IPS DF 6.9 (cell line): ENCODE results near the gene GRK2.

ENCODE experiments used
- DNase-seq: peaks from one replicate; pipeline ENCODE4 v3.0.0-alpha.2; 2013; ENCODE audit warnings: low read depth, low spot score
- H3K27ac ChIP-seq: one replicate; pipeline ENCODE4 v1.5.1; 2013; ENCODE audit warnings: low read length, control low read depth
- H3K27me3 ChIP-seq: 2 replicates; pipeline ENCODE4 v1.6.1; 2013; ENCODE audit warnings: mild to moderate bottlenecking, low read length; ENCODE audit not compliant: control insufficient read depth, insufficient read depth
- H3K36me3 ChIP-seq: 2 replicates; pipeline ENCODE4 v1.6.1; 2013; ENCODE audit warnings: low read length; ENCODE audit not compliant: control insufficient read depth, insufficient read depth
- H3K4me1 ChIP-seq: 2 replicates; pipeline ENCODE4 v1.6.1; 2013; ENCODE audit warnings: low read length; ENCODE audit not compliant: control insufficient read depth, insufficient read depth
- H3K4me3 ChIP-seq: 2 replicates; pipeline ENCODE4 v1.5.1; 2013; ENCODE audit warnings: mild to moderate bottlenecking, low read length
- H3K9me3 ChIP-seq: 2 replicates; pipeline ENCODE4 v1.6.1; 2013; ENCODE audit warnings: low read length, inconsistent platforms; ENCODE audit not compliant: control insufficient read depth, insufficient read depth
- WGBS: extraction: QIAGEN DNeasy Blood & Tissue Kit; methylation state at CpG from one replicate; pipeline ENCODE4 v1.1.7; 2013; ENCODE audit warnings: mixed read lengths, missing lambda C conversion rate; ENCODE audit not compliant: insufficient read length, insufficient coverage; 5-methylcytosine and 5-hydroxymethylcytosine counted together

The GRK2 gene

GRCh38 chr11:67262731-67263675 is 3.3 kb upstream of the GRK2 start:
- WGBS: no CpG with 5 or more reads among the region's 22 CpGs
- H3K4me3 ChIP-seq: no peak overlapping the region
- DNase-seq: no peak
- peaks cover 3% of the 10 kb centered on the region; the same call in 1 of the 2 replicates for H3K4me1 ChIP-seq
- no peaks in the 10 kb centered on the region for H3K36me3 ChIP-seq
- H3K27me3 ChIP-seq: no peaks in the 10 kb centered on the region; the same call in 1 of the 2 replicates
- H3K9me3 ChIP-seq: no peaks in the 10 kb centered on the region
- no peak overlapping the region for H3K27ac ChIP-seq

DNA sequence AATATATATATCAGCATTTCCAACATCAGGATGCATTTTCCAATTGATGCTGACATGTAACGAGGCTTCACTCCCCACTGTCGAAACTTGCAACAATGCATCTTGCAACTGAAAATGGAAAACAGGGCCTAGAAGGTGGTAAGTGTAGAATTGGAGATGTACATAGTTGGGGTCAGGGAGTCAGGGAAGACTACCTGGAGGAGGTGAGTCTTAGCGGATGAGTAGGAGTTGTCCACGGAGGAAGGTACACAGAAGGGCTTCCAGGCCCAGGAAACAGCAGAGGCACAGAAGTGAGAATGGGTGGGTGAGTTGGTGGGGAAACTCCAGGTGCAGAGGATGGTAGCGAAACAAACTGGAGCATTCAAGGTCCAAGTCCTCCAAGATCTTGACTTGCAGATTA is 2.0 kb upstream of the GRK2 start:
- no peak overlapping the region for H3K4me3 ChIP-seq
- H3K36me3 ChIP-seq: no peaks in the 10 kb centered on the region
- WGBS: no CpG with 5 or more reads among the region's 5 CpGs
- DNase-seq: no peak
- H3K4me1 ChIP-seq: peaks cover 3% of the 10 kb centered on the region
- no peak overlapping the region for H3K27ac ChIP-seq
- no peaks in the 10 kb centered on the region; the same call in 1 of the 2 replicates for H3K27me3 ChIP-seq
- H3K9me3 ChIP-seq: no peaks in the 10 kb centered on the region

DNA sequence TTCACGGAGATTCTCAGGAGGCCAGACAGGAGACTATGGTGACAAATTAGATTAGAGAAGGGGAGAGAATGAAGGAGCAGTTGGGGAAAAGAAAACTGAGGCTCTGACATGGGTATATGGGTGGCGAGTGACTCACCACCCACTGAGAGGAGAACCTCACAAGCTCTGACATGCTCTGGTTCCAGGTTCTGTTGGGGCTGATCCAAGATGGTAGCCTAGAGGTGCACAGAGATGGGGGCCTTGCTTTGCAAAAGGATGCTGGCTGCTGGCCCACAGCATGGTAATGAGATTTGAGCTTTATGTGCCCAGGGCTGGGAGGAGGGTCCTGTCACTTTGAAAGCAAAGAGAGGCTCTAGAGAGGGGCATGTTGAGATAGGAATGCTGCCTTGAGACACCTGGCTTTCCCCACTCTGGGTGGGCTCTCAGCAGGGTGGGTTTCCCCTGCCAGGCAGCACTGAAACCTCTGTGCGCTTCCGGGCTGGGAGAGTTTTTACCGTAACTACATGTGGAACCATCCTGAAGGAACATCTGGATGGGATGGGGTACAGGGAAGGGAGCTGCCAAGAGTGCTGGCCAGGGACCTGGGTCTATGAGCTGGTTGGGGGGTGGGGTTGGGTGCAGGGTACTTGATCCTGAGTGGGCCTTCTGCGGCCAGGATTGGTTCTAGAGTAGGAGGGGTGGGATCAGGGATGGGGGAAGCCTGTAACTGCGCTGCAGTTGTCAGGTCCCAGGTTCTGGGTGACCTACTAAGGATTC is 1.2 kb upstream of the GRK2 start:
- no peaks in the 10 kb centered on the region for H3K36me3 ChIP-seq
- H3K4me1 ChIP-seq: peaks cover 7% of the 10 kb centered on the region
- no peak for DNase-seq
- no peaks in the 10 kb centered on the region for H3K9me3 ChIP-seq
- no peak overlapping the region for H3K4me3 ChIP-seq
- no CpG with 5 or more reads among the region's 7 CpGs for WGBS
- no peak overlapping the region for H3K27ac ChIP-seq
- no peaks in the 10 kb centered on the region; the same call in 1 of the 2 replicates for H3K27me3 ChIP-seq

DNA sequence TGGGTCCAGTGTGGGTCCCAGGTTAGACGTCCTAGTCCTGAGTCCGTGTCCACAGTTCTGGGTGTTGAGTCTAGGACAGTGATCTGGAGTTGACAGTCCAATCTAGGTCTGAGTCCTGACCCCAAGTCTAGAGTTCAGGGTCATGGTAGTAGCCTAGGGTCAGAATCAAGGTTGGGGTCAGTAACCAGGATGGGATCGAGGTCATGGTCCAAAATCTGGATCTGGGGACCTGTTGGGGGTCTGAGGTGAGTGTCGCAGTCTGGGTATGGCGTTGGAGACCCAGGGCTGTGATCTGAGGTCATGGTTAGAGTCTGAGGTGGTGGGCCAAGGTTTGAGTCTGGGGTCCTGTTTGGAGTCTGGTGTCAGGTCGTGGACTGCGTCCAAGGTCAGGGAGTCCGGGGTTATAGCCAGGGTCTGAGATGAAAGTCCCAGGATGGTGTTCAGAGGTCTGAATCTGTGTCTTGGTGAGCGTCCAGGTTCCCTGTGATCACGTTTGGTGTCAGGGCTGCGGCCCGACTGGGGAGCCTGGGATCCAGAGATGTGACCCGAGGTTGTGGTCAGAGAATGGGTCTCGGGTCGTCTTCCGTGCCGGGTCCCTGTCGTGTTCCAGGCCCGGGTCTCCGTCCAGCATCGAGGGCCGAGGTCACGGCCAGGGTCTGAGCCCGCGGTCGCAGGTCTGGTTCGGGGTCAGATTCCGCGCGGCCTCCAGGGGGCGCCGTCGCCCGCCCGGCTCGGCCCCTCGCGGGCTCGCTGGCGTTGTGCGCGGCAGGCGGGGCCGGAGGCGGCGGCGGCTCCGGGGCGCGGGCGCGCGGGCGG is 432 bp upstream of the GRK2 start:
- Histone ChIP-seq H3K27ac (no peak overlapping the region), H3K4me3 (peak overlapping the region; percentile 5; the same call in 1 of the 2 replicates), H3K4me1 (peaks cover 11% of the 10 kb centered on the region), H3K9me3 (no peaks in the 10 kb centered on the region), H3K27me3 (no peaks in the 10 kb centered on the region; the same call in 1 of the 2 replicates), H3K36me3 (no peaks in the 10 kb centered on the region)
- DNase-seq: no peak
- no CpG with 5 or more reads among the region's 54 CpGs for WGBS

DNA sequence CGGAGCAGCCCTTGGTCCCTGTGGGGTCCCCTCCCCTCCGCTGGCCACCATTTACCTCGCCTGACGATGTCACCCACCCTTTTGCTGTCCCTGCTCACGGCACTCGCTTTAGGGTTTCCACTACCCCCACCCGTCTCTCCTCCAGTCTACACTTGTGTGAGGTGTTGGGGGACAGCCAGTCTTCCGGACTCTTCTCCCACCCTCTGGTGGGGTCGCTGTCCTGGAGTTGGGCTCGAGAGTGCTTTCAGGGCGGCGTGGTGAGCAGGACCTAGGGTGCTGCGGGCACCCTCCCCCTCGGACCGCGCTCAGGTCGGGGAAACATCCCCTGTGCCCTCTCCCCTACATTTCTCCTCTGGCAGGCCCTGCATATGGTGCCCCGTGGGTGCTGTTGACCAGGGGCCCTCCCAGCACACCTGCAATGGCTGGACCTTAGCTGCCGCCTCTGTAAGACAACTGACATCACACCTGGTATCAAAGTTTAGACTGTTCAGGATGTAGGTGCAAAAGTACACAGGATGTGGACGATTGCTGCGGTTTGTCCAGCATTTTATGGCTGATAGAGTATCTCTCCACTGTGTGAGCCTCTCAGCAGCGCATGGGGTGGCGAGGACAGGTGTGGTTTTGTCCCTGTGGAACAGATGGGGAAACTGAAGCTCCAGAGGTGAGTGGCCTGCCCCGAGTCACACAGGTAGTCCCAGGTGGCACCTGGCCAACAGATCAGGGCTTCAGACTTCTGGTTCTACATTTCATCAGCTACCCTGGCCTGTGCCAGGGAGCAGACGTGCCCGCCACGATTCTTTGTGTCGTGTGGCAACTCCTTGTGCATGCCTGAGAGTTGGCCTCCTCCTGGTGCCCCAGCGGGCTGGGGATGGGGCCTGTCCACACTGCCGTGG is 1.2 kb downstream of the GRK2 start:
- DNase-seq: no peak
- Histone ChIP-seq H3K36me3 (peaks cover 2% of the 10 kb centered on the region; the same call in 1 of the 2 replicates), H3K27ac (no peak overlapping the region), H3K27me3 (no peaks in the 10 kb centered on the region; the same call in 1 of the 2 replicates), H3K4me1 (peaks cover 15% of the 10 kb centered on the region), H3K9me3 (no peaks in the 10 kb centered on the region), H3K4me3 (peak overlapping the region; percentile 70; the same call in 1 of the 2 replicates)
- no CpG with 5 or more reads among the region's 30 CpGs for WGBS

GRCh38 chr11:67268081-67268961 is 2.0 kb downstream of the GRK2 start:
- no peak for DNase-seq
- Histone ChIP-seq H3K4me3 (no peak overlapping the region), H3K27me3 (no peaks in the 10 kb centered on the region; the same call in 1 of the 2 replicates), H3K27ac (no peak overlapping the region), H3K9me3 (no peaks in the 10 kb centered on the region), H3K36me3 (peaks cover 6% of the 10 kb centered on the region; the same call in 1 of the 2 replicates), H3K4me1 (peaks cover 13% of the 10 kb centered on the region)
- no CpG with 5 or more reads among the region's 21 CpGs for WGBS

DNA sequence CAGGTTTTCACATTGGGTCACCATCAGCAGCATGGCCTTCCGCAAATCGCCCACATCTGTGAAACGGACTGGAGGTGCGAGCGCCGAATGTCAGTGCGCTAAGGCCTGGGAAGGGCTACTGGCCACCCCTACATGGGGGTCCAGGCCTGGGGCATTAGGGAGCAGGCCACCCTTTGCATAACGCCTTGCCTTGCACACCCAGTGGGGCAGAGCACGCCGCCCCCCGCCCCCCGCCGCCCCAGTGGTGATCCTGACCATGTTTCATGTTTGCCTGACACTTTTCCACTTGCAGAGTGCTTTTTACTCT is 2.6 kb downstream of the GRK2 start:
- Histone ChIP-seq H3K36me3 (peaks cover 6% of the 10 kb centered on the region; the same call in 1 of the 2 replicates), H3K27me3 (no peaks in the 10 kb centered on the region; the same call in 1 of the 2 replicates), H3K27ac (no peak overlapping the region), H3K4me3 (no peak overlapping the region), H3K9me3 (no peaks in the 10 kb centered on the region), H3K4me1 (peaks cover 13% of the 10 kb centered on the region)
- WGBS: no CpG with 5 or more reads among the region's 13 CpGs
- DNase-seq: no peak

- Histone ChIP-seq H3K4me1 (peaks cover 13% of the 10 kb centered on the region), H3K27ac (no peak overlapping the region), H3K4me3 (no peak overlapping the region), H3K36me3 (peaks cover 6% of the 10 kb centered on the region; the same call in 1 of the 2 replicates), H3K9me3 (no peaks in the 10 kb centered on the region), H3K27me3 (no peaks in the 10 kb centered on the region; the same call in 1 of the 2 replicates)
- DNase-seq: no peak
- WGBS: no CpG with 5 or more reads among the region's 15 CpGs
Observed at GRCh38 chr11:67269401-67270255, 3.4 kb downstream of the GRK2 start.
